H1 (cell line): ENCODE results near the gene DNAAF5. TPM values are rescaled to one million over a fixed set of nuclear protein-coding genes. Genes with fewer than 3 reads are reported as not detected.

Source experiments
- CBX8 ChIP-seq: fragments of 300-800, 300-1000 bp; sonication (generic); IDR thresholded peaks from 2 replicates; pipeline ENCODE4 v1.7.1; 2016; ENCODE audit warnings: low read depth, low read length, borderline replicate concordance
- SAP30 ChIP-seq: fragments of 300-600 bp; sonication (generic); IDR thresholded peaks from 2 replicates; pipeline ENCODE4 v1.7.1; 2012; ENCODE audit warnings: low read length, moderate library complexity, mild to moderate bottlenecking, inconsistent platforms; ENCODE audit not compliant: insufficient read depth, insufficient replicate concordance
- SP2 ChIP-seq: IDR thresholded peaks from 2 replicates; pipeline ENCODE4 v1.6.1; 2012; ENCODE audit warnings: mild to moderate bottlenecking, low read length, inconsistent platforms
- SRF ChIP-seq: IDR thresholded peaks from 2 replicates; pipeline ENCODE4 v1.6.1; 2011; ENCODE audit warnings: mild to moderate bottlenecking, low read depth, low read length, moderate library complexity
- polyA plus RNA-seq, 7 experiments: library from polyadenylated mRNA; depleted of rRNA in 3 of 7; stranded (reverse) in 5 of 7; unstranded in 2 of 7; fragments of >200 nt in 5 of 7; fragments of 200-250 nt in 2 of 7; gene quantifications; 1 replicate in 5 of 7; 2 replicates in 1 of 7; 4 replicates in 1 of 7; pipeline versions ENCODE4 v1.2.1 to v1.2.3, GENCODE V29; 2011 to 2013; ENCODE audit warnings: missing spikeins in 2 of 7, mixed read lengths in 2 of 7
- total RNA-seq: library from RNA; stranded (reverse); fragmentation: NEBNext Ultra II Directional; extraction: Animal tissue kit (Norgen Biotek cat#: 25700); gene quantifications from 2 replicates; pipeline ENCODE4 v1.2.1, GENCODE V29; 2021
- TF ChIP-seq, protein P1 (sequence below): fragments of 300-600 bp; sonication (generic); IDR thresholded peaks from 2 replicates; pipeline ENCODE4 v1.7.1; 2012; ENCODE audit warnings: low read length, moderate library complexity, mild to moderate bottlenecking, inconsistent platforms; ENCODE audit not compliant: insufficient replicate concordance

Gene DNAAF5
- total and polyA plus RNA-seq, 2 of the 8 experiments (the other 6 are each of a cell fraction or from before 2014, with no cell fraction given): 55.1 to 95.9 TPM

GRCh38 chr7:741191-741671 is 14.7 kb downstream of the DNAAF5 start (continued):
- TF ChIP-seq, protein P1, sequence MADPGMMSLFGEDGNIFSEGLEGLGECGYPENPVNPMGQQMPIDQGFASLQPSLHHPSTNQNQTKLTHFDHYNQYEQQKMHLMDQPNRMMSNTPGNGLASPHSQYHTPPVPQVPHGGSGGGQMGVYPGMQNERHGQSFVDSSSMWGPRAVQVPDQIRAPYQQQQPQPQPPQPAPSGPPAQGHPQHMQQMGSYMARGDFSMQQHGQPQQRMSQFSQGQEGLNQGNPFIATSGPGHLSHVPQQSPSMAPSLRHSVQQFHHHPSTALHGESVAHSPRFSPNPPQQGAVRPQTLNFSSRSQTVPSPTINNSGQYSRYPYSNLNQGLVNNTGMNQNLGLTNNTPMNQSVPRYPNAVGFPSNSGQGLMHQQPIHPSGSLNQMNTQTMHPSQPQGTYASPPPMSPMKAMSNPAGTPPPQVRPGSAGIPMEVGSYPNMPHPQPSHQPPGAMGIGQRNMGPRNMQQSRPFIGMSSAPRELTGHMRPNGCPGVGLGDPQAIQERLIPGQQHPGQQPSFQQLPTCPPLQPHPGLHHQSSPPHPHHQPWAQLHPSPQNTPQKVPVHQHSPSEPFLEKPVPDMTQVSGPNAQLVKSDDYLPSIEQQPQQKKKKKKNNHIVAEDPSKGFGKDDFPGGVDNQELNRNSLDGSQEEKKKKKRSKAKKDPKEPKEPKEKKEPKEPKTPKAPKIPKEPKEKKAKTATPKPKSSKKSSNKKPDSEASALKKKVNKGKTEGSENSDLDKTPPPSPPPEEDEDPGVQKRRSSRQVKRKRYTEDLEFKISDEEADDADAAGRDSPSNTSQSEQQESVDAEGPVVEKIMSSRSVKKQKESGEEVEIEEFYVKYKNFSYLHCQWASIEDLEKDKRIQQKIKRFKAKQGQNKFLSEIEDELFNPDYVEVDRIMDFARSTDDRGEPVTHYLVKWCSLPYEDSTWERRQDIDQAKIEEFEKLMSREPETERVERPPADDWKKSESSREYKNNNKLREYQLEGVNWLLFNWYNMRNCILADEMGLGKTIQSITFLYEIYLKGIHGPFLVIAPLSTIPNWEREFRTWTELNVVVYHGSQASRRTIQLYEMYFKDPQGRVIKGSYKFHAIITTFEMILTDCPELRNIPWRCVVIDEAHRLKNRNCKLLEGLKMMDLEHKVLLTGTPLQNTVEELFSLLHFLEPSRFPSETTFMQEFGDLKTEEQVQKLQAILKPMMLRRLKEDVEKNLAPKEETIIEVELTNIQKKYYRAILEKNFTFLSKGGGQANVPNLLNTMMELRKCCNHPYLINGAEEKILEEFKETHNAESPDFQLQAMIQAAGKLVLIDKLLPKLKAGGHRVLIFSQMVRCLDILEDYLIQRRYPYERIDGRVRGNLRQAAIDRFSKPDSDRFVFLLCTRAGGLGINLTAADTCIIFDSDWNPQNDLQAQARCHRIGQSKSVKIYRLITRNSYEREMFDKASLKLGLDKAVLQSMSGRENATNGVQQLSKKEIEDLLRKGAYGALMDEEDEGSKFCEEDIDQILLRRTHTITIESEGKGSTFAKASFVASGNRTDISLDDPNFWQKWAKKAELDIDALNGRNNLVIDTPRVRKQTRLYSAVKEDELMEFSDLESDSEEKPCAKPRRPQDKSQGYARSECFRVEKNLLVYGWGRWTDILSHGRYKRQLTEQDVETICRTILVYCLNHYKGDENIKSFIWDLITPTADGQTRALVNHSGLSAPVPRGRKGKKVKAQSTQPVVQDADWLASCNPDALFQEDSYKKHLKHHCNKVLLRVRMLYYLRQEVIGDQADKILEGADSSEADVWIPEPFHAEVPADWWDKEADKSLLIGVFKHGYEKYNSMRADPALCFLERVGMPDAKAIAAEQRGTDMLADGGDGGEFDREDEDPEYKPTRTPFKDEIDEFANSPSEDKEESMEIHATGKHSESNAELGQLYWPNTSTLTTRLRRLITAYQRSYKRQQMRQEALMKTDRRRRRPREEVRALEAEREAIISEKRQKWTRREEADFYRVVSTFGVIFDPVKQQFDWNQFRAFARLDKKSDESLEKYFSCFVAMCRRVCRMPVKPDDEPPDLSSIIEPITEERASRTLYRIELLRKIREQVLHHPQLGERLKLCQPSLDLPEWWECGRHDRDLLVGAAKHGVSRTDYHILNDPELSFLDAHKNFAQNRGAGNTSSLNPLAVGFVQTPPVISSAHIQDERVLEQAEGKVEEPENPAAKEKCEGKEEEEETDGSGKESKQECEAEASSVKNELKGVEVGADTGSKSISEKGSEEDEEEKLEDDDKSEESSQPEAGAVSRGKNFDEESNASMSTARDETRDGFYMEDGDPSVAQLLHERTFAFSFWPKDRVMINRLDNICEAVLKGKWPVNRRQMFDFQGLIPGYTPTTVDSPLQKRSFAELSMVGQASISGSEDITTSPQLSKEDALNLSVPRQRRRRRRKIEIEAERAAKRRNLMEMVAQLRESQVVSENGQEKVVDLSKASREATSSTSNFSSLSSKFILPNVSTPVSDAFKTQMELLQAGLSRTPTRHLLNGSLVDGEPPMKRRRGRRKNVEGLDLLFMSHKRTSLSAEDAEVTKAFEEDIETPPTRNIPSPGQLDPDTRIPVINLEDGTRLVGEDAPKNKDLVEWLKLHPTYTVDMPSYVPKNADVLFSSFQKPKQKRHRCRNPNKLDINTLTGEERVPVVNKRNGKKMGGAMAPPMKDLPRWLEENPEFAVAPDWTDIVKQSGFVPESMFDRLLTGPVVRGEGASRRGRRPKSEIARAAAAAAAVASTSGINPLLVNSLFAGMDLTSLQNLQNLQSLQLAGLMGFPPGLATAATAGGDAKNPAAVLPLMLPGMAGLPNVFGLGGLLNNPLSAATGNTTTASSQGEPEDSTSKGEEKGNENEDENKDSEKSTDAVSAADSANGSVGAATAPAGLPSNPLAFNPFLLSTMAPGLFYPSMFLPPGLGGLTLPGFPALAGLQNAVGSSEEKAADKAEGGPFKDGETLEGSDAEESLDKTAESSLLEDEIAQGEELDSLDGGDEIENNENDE: no peak
- no peak for TF ChIP-seq CBX8
- TF ChIP-seq SAP30: no peak
- no peak for TF ChIP-seq SP2
- no peak for TF ChIP-seq SRF
